SK-N-SH (cell line): ENCODE measurements around the gene GUK1. TPM values are rescaled to one million over a fixed set of nuclear protein-coding genes. Genes with fewer than 3 reads are reported as not detected.

ENCODE experiments used
- CTCF ChIA-PET: fragments of 300-600, 350-600 bp; formaldehyde crosslinking; extraction: SDS; loops from one replicate; lab custom pipeline; 2021; lab: Yijun Ruan, JAX
- POLR2A ChIA-PET: fragments of 350-600 bp; sonication (Branson Sonifier 250); formaldehyde crosslinking; extraction: SDS; loops from one replicate; lab custom pipeline; 2020; ENCODE audit warnings: antibody characterized with exemption, inconsistent platforms; lab: Yijun Ruan, JAX
- DNase-seq: peaks from one replicate; pipeline ENCODE4 v3.0.0; 2012
- H2AFZ ChIP-seq: fragments of 200-600 bp; sonication (generic); 2 replicates; pipeline ENCODE4 v1.8.1; 2016; ENCODE audit warnings: antibody characterized with exemption, mild to moderate bottlenecking, low read depth
- H3F3A ChIP-seq: fragments of 200-600 bp; sonication (generic); replicated peaks from 2 replicates; pipeline ENCODE3; 2016; ENCODE audit warnings: antibody characterized with exemption, mild to moderate bottlenecking; ENCODE audit not compliant: insufficient read depth
- H3K27ac ChIP-seq, 2 experiments: fragments of 200-500 bp in 1 of 2; fragments of 200-600 bp in 1 of 2; sonication (Bioruptor generic) in 1 of 2; sonication (generic), shearing (Covaris generic) in 1 of 2; 2 replicates each; pipeline versions ENCODE4 v1.5.1 to v1.6.1; 2014 to 2016; ENCODE audit warnings: low read depth in 2 of 2, inconsistent platforms in 1 of 2, low read length in 1 of 2, mild to moderate bottlenecking in 1 of 2, mixed read lengths in 1 of 2
- H3K27me3 ChIP-seq: fragments of 200-600 bp; sonication (generic), shearing (Covaris generic); 2 replicates; pipeline ENCODE4 v1.6.1; 2016; ENCODE audit warnings: mixed run types; ENCODE audit not compliant: insufficient read depth
- H3K36me3 ChIP-seq, 2 experiments: fragments of 200-500 bp in 1 of 2; fragments of 200-600 bp in 1 of 2; sonication (Bioruptor generic) in 1 of 2; sonication (generic) in 1 of 2; replicated peaks in 1 of 2; 2 replicates each; pipeline versions ENCODE3 to v1.5.1; 2014 to 2016; ENCODE audit warnings: low read length in 1 of 2, mild to moderate bottlenecking in 1 of 2; ENCODE audit not compliant: insufficient read depth in 2 of 2, control insufficient read depth in 1 of 2
- H3K4me1 ChIP-seq, 2 experiments: fragments of 200-500 bp in 1 of 2; fragments of 200-600 bp in 1 of 2; sonication (Bioruptor generic) in 1 of 2; sonication (generic), shearing (Covaris generic) in 1 of 2; 2 replicates each; pipeline versions ENCODE4 v1.5.1 to v1.6.1; 2014 to 2016; ENCODE audit warnings: low read depth in 1 of 2, low read length in 1 of 2, mixed run types in 1 of 2; ENCODE audit not compliant: insufficient read depth in 2 of 2, control insufficient read depth in 1 of 2
- H3K4me2 ChIP-seq: fragments of 200-600 bp; sonication (generic), shearing (Covaris generic); 2 replicates; pipeline ENCODE4 v1.6.1; 2017; ENCODE audit warnings: mixed run types
- H3K4me3 ChIP-seq, 2 experiments: fragments of 200-500 bp in 1 of 2; fragments of 200-600 bp in 1 of 2; sonication (Bioruptor generic) in 1 of 2; sonication (generic), shearing (Covaris generic) in 1 of 2; 2 replicates each; pipeline versions ENCODE4 v1.5.1 to v1.8.1; 2014 to 2016; ENCODE audit warnings: low read depth in 2 of 2, inconsistent platforms in 1 of 2, low read length in 1 of 2, mild to moderate bottlenecking in 1 of 2, mixed read lengths in 1 of 2, moderate library complexity in 1 of 2
- H3K79me2 ChIP-seq: fragments of 200-600 bp; sonication (generic); 2 replicates; pipeline ENCODE4 v1.8.1; 2017; ENCODE audit warnings: mild to moderate bottlenecking; ENCODE audit not compliant: insufficient read depth
- H3K9ac ChIP-seq: fragments of 200-600 bp; sonication (generic); 2 replicates; pipeline ENCODE4 v1.6.1; 2017; ENCODE audit warnings: mixed run types
- H3K9me2 ChIP-seq: fragments of 200-600 bp; sonication (generic); 2 replicates; pipeline ENCODE4 v1.6.1; 2017; ENCODE audit warnings: mixed run types
- H3K9me3 ChIP-seq: fragments of 200-600 bp; sonication (generic); 2 replicates; pipeline ENCODE4 v1.6.1; 2017; ENCODE audit warnings: mixed run types, mild to moderate bottlenecking, moderate library complexity
- H4K20me1 ChIP-seq: fragments of 200-600 bp; sonication (generic); 2 replicates; pipeline ENCODE4 v1.6.1; 2017; ENCODE audit warnings: mild to moderate bottlenecking, mixed run types; ENCODE audit not compliant: insufficient read depth
- CHD2 ChIP-seq: fragments of 150-350 bp; IDR thresholded peaks from 2 replicates; pipeline ENCODE4 v1.6.1; 2018; ENCODE audit warnings: low read length; ENCODE audit not compliant: partially characterized antibody
- EP300 ChIP-seq, 2 experiments: IDR thresholded peaks; 2 replicates each; pipeline versions ENCODE4 v1.4.0 to v1.6.1; 2012; ENCODE audit warnings: borderline replicate concordance in 1 of 2, low read depth in 1 of 2, low read length in 1 of 2
- EZH2phosphoT487 ChIP-seq: fragments of 200-600 bp; sonication (generic); IDR thresholded peaks from 2 replicates; pipeline ENCODE4 v1.6.1; 2017; ENCODE audit warnings: low read depth, mixed run types, mild to moderate bottlenecking, antibody characterized with exemption, moderate library complexity, borderline replicate concordance
- FOXM1 ChIP-seq: IDR thresholded peaks from 2 replicates; pipeline ENCODE4 v1.4.0; 2012; ENCODE audit warnings: low read depth, mild to moderate bottlenecking
- JUND ChIP-seq: IDR thresholded peaks from 2 replicates; pipeline ENCODE4 v1.4.0; 2012
- MXI1 ChIP-seq: IDR thresholded peaks from 2 replicates; pipeline ENCODE4 v1.6.1; 2012; ENCODE audit warnings: mild to moderate bottlenecking, low read depth, low read length, improper control_type of control experiment
- NFIC ChIP-seq: IDR thresholded peaks from 2 replicates; pipeline ENCODE4 v1.4.0; 2012; ENCODE audit warnings: borderline replicate concordance
- RAD21 ChIP-seq: IDR thresholded peaks from 2 replicates; pipeline ENCODE4 v1.6.1; 2012; ENCODE audit warnings: mild to moderate bottlenecking, low read length
- TEAD4 ChIP-seq: IDR thresholded peaks from 2 replicates; pipeline ENCODE4 v1.4.0; 2012; ENCODE audit warnings: mild to moderate bottlenecking, borderline replicate concordance; ENCODE audit not compliant: insufficient read depth
- YY1 ChIP-seq: IDR thresholded peaks from 2 replicates; pipeline ENCODE4 v1.4.0; 2012; ENCODE audit warnings: low read depth, mild to moderate bottlenecking
- WGBS: methylation state at CpG from one replicate; pipeline ENCODE4 v1.1.6; 2017; ENCODE audit warnings: low lambda C conversion rate; 5-methylcytosine and 5-hydroxymethylcytosine counted together
- polyA plus RNA-seq, 3 experiments: library from polyadenylated mRNA; depleted of rRNA; stranded (reverse); fragments of >200 nt; gene quantifications; 2 replicates each; pipeline ENCODE4 v1.2.3, GENCODE V29; 2012
- TF ChIP-seq, protein P1 (sequence below): fragments of 200-600 bp; sonication (generic); IDR thresholded peaks from 2 replicates; pipeline ENCODE4 v1.6.1; 2017; ENCODE audit warnings: antibody characterized with exemption, mild to moderate bottlenecking, moderate library complexity
- TF ChIP-seq, protein P2 (sequence below): IDR thresholded peaks from 2 replicates; pipeline ENCODE4 v1.4.0; 2012; ENCODE audit warnings: low read depth
- TF ChIP-seq, protein P3 (sequence below): fragments of 150-350 bp; IDR thresholded peaks from 2 replicates; pipeline ENCODE4 v1.6.1; 2017; ENCODE audit warnings: antibody characterized with exemption, low read length, low read depth, borderline replicate concordance
- TF ChIP-seq, protein P4 (sequence below): fragments of 150-350 bp; IDR thresholded peaks from 2 replicates; pipeline ENCODE4 v1.6.1; 2016; ENCODE audit warnings: mild to moderate bottlenecking, low read depth, low read length

Gene GUK1
- polyA plus RNA-seq, 1 of the 3 experiments (the other 2 are of a cell fraction): 742 TPM

DNA sequence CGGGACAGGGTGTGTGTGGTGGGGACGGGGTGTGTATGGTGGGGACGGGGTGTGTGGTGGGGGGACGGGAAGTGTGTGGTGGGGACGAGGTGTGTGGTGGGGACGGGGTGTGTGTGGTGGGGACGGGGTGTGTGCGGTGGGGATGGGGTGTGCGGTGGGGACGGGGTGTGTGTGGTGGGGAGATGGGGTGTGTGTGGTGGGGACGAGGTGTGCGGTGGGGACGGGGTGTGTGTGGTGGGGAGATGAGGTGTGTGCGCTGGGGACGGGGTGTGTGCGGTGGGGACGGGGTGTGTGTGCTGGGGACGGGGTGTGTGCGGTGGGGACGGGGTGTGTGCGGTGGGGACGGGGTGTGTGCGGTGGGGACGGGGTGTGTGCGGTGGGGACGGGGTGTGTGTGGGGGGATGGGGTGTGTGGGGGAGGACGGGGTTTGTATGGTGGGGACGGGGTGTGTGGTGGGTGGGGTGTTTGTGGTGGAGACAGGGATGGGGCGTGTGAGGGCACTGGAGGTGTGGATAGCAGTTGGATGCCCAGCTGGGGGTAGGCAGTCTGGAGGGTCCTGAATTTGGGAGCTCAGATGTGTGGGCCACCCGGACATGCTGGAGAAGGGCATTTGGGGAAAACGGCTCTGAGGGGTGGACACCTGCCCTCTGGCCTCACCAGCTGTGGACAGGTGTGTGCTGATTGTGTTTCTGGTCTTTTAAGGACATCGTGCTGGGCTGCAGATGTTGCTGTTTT is 42.4 kb downstream of the GUK1 start:
- Histone ChIP-seq H4K20me1 (no peaks in the 10 kb centered on the region), H3K36me3 (no peaks in the 10 kb centered on the region), H3F3A (peaks cover 11% of the 10 kb centered on the region), H3K4me3 (no peak overlapping the region), H3K9me2 (no peaks in the 10 kb centered on the region), H3K9ac (no peak overlapping the region), H3K4me2 (no peak overlapping the region), H3K79me2 (no peaks in the 10 kb centered on the region), H3K27ac (no peak overlapping the region), H3K27me3 (no peaks in the 10 kb centered on the region), H2AFZ (no peak overlapping the region), H3K4me1 (peaks cover 0 to 12% of the 10 kb centered on the region in 2 experiments; a peak in 1 of 4 replicates), H3K9me3 (no peaks in the 10 kb centered on the region)
- no peak for TF ChIP-seq EP300 (IDR thresholded peaks at IDR 0.05; ENCODE audit: borderline replicate concordance in 1 of 2, low read depth in 1 of 2, low read length in 1 of 2)
- no peak for TF ChIP-seq EZH2phosphoT487
- TF ChIP-seq TEAD4: no peak
- no peak for TF ChIP-seq MXI1
- no peak for TF ChIP-seq NFIC
- TF ChIP-seq CHD2: no peak
- ChIA-PET POLR2A (no interaction called here), CTCF (interaction anchor here (0.6 to 9.1 kb wide), 3 partner anchors 12 to 17 kb away, joined by 3 to 54 read pairs (median 3); partner anchors contain the start of gene IBA57)
- 94% methylated on average over 32 of the region's 32 CpGs for WGBS
- no peak for DNase-seq

DNA sequence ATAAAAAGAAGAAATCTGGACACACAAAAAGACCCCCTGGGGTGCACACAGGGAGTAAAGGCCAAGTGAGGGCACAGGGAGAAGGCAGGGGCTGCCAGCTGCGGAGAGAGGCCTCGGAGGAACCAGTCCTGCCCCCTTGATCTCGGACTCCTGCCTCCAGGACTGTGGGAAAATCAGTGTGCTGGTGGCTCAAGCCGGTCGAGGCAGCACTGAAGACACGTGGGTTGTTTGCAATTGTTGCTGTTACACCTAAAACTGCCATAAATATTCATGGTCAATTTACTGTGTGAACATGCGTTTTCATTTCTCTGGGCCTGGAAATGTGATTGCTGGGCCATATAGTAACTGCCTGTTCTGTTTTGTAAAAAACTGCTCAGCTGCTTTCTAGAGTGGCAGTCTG is 44.1 kb downstream of the GUK1 start:
- no peak for DNase-seq
- no peak overlapping the region for H3K4me2 ChIP-seq
- H4K20me1 ChIP-seq: no peaks in the 10 kb centered on the region
- H3K9ac ChIP-seq: no peak overlapping the region
- no peak overlapping the region for H3K27ac ChIP-seq
- TF ChIP-seq, protein P1, sequence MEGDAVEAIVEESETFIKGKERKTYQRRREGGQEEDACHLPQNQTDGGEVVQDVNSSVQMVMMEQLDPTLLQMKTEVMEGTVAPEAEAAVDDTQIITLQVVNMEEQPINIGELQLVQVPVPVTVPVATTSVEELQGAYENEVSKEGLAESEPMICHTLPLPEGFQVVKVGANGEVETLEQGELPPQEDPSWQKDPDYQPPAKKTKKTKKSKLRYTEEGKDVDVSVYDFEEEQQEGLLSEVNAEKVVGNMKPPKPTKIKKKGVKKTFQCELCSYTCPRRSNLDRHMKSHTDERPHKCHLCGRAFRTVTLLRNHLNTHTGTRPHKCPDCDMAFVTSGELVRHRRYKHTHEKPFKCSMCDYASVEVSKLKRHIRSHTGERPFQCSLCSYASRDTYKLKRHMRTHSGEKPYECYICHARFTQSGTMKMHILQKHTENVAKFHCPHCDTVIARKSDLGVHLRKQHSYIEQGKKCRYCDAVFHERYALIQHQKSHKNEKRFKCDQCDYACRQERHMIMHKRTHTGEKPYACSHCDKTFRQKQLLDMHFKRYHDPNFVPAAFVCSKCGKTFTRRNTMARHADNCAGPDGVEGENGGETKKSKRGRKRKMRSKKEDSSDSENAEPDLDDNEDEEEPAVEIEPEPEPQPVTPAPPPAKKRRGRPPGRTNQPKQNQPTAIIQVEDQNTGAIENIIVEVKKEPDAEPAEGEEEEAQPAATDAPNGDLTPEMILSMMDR: no peak
- TF ChIP-seq RAD21: no peak
- TF ChIP-seq JUND: no peak
- TF ChIP-seq, protein P2, sequence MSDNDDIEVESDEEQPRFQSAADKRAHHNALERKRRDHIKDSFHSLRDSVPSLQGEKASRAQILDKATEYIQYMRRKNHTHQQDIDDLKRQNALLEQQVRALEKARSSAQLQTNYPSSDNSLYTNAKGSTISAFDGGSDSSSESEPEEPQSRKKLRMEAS: no peak
- TF ChIP-seq, protein P3, sequence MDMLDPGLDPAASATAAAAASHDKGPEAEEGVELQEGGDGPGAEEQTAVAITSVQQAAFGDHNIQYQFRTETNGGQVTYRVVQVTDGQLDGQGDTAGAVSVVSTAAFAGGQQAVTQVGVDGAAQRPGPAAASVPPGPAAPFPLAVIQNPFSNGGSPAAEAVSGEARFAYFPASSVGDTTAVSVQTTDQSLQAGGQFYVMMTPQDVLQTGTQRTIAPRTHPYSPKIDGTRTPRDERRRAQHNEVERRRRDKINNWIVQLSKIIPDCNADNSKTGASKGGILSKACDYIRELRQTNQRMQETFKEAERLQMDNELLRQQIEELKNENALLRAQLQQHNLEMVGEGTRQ: no peak
- TF ChIP-seq, protein P4, sequence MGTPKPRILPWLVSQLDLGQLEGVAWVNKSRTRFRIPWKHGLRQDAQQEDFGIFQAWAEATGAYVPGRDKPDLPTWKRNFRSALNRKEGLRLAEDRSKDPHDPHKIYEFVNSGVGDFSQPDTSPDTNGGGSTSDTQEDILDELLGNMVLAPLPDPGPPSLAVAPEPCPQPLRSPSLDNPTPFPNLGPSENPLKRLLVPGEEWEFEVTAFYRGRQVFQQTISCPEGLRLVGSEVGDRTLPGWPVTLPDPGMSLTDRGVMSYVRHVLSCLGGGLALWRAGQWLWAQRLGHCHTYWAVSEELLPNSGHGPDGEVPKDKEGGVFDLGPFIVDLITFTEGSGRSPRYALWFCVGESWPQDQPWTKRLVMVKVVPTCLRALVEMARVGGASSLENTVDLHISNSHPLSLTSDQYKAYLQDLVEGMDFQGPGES: no peak
- TF ChIP-seq FOXM1: no peak
- no peak for TF ChIP-seq CHD2
- TF ChIP-seq YY1: no peak
- H2AFZ ChIP-seq: no peak overlapping the region
- H3K9me2 ChIP-seq: no peaks in the 10 kb centered on the region
- H3F3A ChIP-seq: peaks cover 6% of the 10 kb centered on the region
- WGBS: 74% methylated on average over 7 of the region's 7 CpGs
- H3K9me3 ChIP-seq: peaks cover 5% of the 10 kb centered on the region; the same call in 1 of the 2 replicates
- no peak overlapping the region for H3K4me3 ChIP-seq
- H3K36me3 ChIP-seq: no peaks in the 10 kb centered on the region
- ChIA-PET CTCF (interaction anchor here (1.5 to 9.1 kb wide), 2 partner anchors 18 to 185 kb away, joined by 3 to 54 read pairs; partner anchors contain the start of gene IBA57), POLR2A (no interaction called here)
- H3K79me2 ChIP-seq: no peaks in the 10 kb centered on the region
- H3K4me1 ChIP-seq: peaks cover 0 to 9% of the 10 kb centered on the region in 2 experiments; a peak in 1 of 4 replicates
- no peaks in the 10 kb centered on the region for H3K27me3 ChIP-seq
